Mucosa of stomach (tissue), 1 donor: ENCODE results near the gene LDAF1.

ENCODE experiments used
- H3K27me3 ChIP-seq: one replicate; pipeline ENCODE4 v1.7.0; 2013; ENCODE audit warnings: mild to moderate bottlenecking, low read length; ENCODE audit not compliant: control insufficient read depth, insufficient read depth
- H3K36me3 ChIP-seq: one replicate; pipeline ENCODE4 v1.7.0; 2013; ENCODE audit warnings: low read length; ENCODE audit not compliant: control insufficient read depth, insufficient read depth
- H3K4me1 ChIP-seq: one replicate; pipeline ENCODE4 v1.7.0; 2013; ENCODE audit warnings: mild to moderate bottlenecking, low read length; ENCODE audit not compliant: control insufficient read depth, insufficient read depth
- H3K4me3 ChIP-seq: one replicate; pipeline ENCODE4 v1.7.0; 2013; ENCODE audit warnings: low read length
- H3K9ac ChIP-seq: one replicate; pipeline ENCODE4 v1.7.0; 2013; ENCODE audit warnings: mild to moderate bottlenecking, low read length, moderate library complexity
- H3K9me3 ChIP-seq: one replicate; pipeline ENCODE4 v1.7.0; 2013; ENCODE audit warnings: mild to moderate bottlenecking, low read length, moderate library complexity; ENCODE audit not compliant: control insufficient read depth
- donor health status: Pancreatic carcinoma.

Gene LDAF1

GRCh38 chr16:21205303-21205702 is 46.8 kb downstream of the LDAF1 start:
- Histone ChIP-seq H3K27me3 (no peaks in the 10 kb centered on the region), H3K4me3 (no peak overlapping the region), H3K9ac (no peak overlapping the region), H3K36me3 (no peaks in the 10 kb centered on the region), H3K9me3 (no peaks in the 10 kb centered on the region), H3K4me1 (no peaks in the 10 kb centered on the region)

- no peaks in the 10 kb centered on the region for H3K9me3 ChIP-seq
- H3K36me3 ChIP-seq = no peaks in the 10 kb centered on the region
- no peak overlapping the region for H3K4me3 ChIP-seq
- H3K9ac ChIP-seq = no peak overlapping the region
- H3K4me1 ChIP-seq = no peaks in the 10 kb centered on the region
- H3K27me3 ChIP-seq = no peaks in the 10 kb centered on the region
Observed at GRCh38 chr16:21206550-21206949, 48.1 kb downstream of the LDAF1 start.

- Histone ChIP-seq H3K9me3 (no peaks in the 10 kb centered on the region), H3K4me1 (no peaks in the 10 kb centered on the region), H3K27me3 (no peaks in the 10 kb centered on the region), H3K4me3 (no peak overlapping the region), H3K36me3 (no peaks in the 10 kb centered on the region), H3K9ac (no peak overlapping the region)
Observed at GRCh38 chr16:21208446-21209230, 50.2 kb downstream of the LDAF1 start.

- H3K4me3 ChIP-seq = no peak within 1 kb of the TSS
- no peaks in the 10 kb centered on the region for H3K9me3 ChIP-seq
- H3K4me1 ChIP-seq = no peaks in the 10 kb centered on the region
- no peaks in the 10 kb centered on the region for H3K27me3 ChIP-seq
- no peak within 1 kb of the TSS for H3K9ac ChIP-seq
- H3K36me3 ChIP-seq = no peaks in the 10 kb centered on the region
Observed at GRCh38 chr16:21211486-21211885, 53.0 kb downstream of the LDAF1 start, which contains the start of gene ZP2. Gene ZP2, minus strand, starts transcription at chr16:21211574. Its CDS starts 27 bp downstream, at chr16:21211547.

- no peaks in the 10 kb centered on the region for H3K4me1 ChIP-seq
- H3K9ac ChIP-seq = no peak overlapping the region
- H3K36me3 ChIP-seq = no peaks in the 10 kb centered on the region
- H3K27me3 ChIP-seq = no peaks in the 10 kb centered on the region
- H3K9me3 ChIP-seq = no peaks in the 10 kb centered on the region
- no peak overlapping the region for H3K4me3 ChIP-seq
Observed at GRCh38 chr16:21214086-21214485, 55.6 kb downstream of the LDAF1 start.

- H3K27me3 ChIP-seq = no peaks in the 10 kb centered on the region
Observed at GRCh38 chr16:21217121-21217520, 58.6 kb downstream of the LDAF1 start.

GRCh38 chr16:21218153-21218552 is 59.7 kb downstream of the LDAF1 start:
- Histone ChIP-seq H3K27me3 (no peaks in the 10 kb centered on the region), H3K9me3 (no peaks in the 10 kb centered on the region), H3K9ac (no peak overlapping the region)

More at GRCh38 chr16:21217121-21217520, 58.6 kb downstream of the LDAF1 start:
- Histone ChIP-seq H3K4me1 (no peaks in the 10 kb centered on the region), H3K36me3 (no peaks in the 10 kb centered on the region), H3K4me3 (no peak overlapping the region), H3K9ac (no peak overlapping the region), H3K9me3 (no peaks in the 10 kb centered on the region)

GRCh38 chr16:21219551-21219950 is 61.1 kb downstream of the LDAF1 start:
- Histone ChIP-seq H3K9me3 (no peaks in the 10 kb centered on the region), H3K9ac (no peak overlapping the region), H3K4me3 (no peak overlapping the region), H3K36me3 (no peaks in the 10 kb centered on the region), H3K27me3 (no peaks in the 10 kb centered on the region), H3K4me1 (no peaks in the 10 kb centered on the region)

More at GRCh38 chr16:21218153-21218552, 59.7 kb downstream of the LDAF1 start:
- H3K36me3 ChIP-seq = no peaks in the 10 kb centered on the region
- no peak overlapping the region for H3K4me3 ChIP-seq
- H3K4me1 ChIP-seq = no peaks in the 10 kb centered on the region

GRCh38 chr16:21222495-21223337 is 64.2 kb downstream of the LDAF1 start:
- Histone ChIP-seq H3K4me3 (no peak overlapping the region), H3K4me1 (no peaks in the 10 kb centered on the region), H3K9ac (no peak overlapping the region), H3K36me3 (no peaks in the 10 kb centered on the region), H3K9me3 (no peaks in the 10 kb centered on the region), H3K27me3 (no peaks in the 10 kb centered on the region)

GRCh38 chr16:21223787-21224186 is 65.3 kb downstream of the LDAF1 start:
- Histone ChIP-seq H3K27me3 (no peaks in the 10 kb centered on the region), H3K36me3 (no peaks in the 10 kb centered on the region), H3K4me1 (no peaks in the 10 kb centered on the region), H3K9ac (no peak overlapping the region), H3K9me3 (no peaks in the 10 kb centered on the region), H3K4me3 (no peak overlapping the region)

- no peak overlapping the region for H3K9ac ChIP-seq
- no peak overlapping the region for H3K4me3 ChIP-seq
- H3K9me3 ChIP-seq = no peaks in the 10 kb centered on the region
- no peaks in the 10 kb centered on the region for H3K4me1 ChIP-seq
- H3K27me3 ChIP-seq = no peaks in the 10 kb centered on the region
- H3K36me3 ChIP-seq = no peaks in the 10 kb centered on the region
Observed at GRCh38 chr16:21224800-21225199, 66.3 kb downstream of the LDAF1 start.

GRCh38 chr16:21226749-21227148 is 68.3 kb downstream of the LDAF1 start:
- H3K4me1 ChIP-seq = no peaks in the 10 kb centered on the region
- no peaks in the 10 kb centered on the region for H3K27me3 ChIP-seq
- no peak overlapping the region for H3K4me3 ChIP-seq
- H3K9me3 ChIP-seq = no peaks in the 10 kb centered on the region
- H3K36me3 ChIP-seq = no peaks in the 10 kb centered on the region
- no peak overlapping the region for H3K9ac ChIP-seq
